ENCODE measurements around the gene KRTAP6-2.

GRCh38 chr21:30563630-30564029 is 35.1 kb downstream of the KRTAP6-2 start:
- TF ChIP-seq EP300 (IDR thresholded peaks at IDR 0.05), result no peak
- no peak for TF ChIP-seq CTCF (IDR thresholded peaks at IDR 0.05)
- no peak for TF ChIP-seq POLR2AphosphoS5 (IDR thresholded peaks at IDR 0.05)

Data from upper lobe of left lung (tissue), 4 donors.